Activated CD8-positive, alpha-beta T cell treated with anti-CD3 and anti-CD28 coated beads, Interleukin-2, amount 10 ng/mL, durations not matched to agents 7 days and 5 days (primary cell): ENCODE measurements around the gene SPOPL. TPM values are rescaled to one million over a fixed set of nuclear protein-coding genes. Genes with fewer than 3 reads are reported as not detected.
"Not testable (repeated sequence)": the region's sequence is repeated elsewhere in the genome, so short reads cannot be mapped to it uniquely, and the experiment has no call there.

Experiments used
- ATAC-seq: fragments of 150-1000 bp; cut with Tn5 transposase; one replicate; pipeline ENCODE4 v1.10.0; 2021; ENCODE audit warnings: moderate library complexity
- CTCF ChIA-PET: fragments of 350-600 bp; sonication (Branson Sonifier 250); formaldehyde crosslinking; loops from one replicate; lab custom pipeline; 2021; ENCODE audit warnings: antibody characterized with exemption; lab: Charles Lee
- POLR2A ChIA-PET: fragments of 350-600 bp; sonication (Branson Sonifier 250); formaldehyde crosslinking; loops from one replicate; lab custom pipeline; 2021; ENCODE audit warnings: antibody characterized with exemption; lab: Charles Lee
- DNase-seq: peaks from one replicate; pipeline ENCODE4 v3.0.0-alpha.2; 2020
- H3K27ac Mint-ChIP-seq: one replicate; pipeline ENCODE4 v1.8.0; 2021; ENCODE audit warnings: mild to moderate bottlenecking, mixed read lengths
- H3K27me3 Mint-ChIP-seq: one replicate; pipeline ENCODE4 v1.8.0; 2021; ENCODE audit warnings: low read depth, mixed read lengths
- H3K36me3 Mint-ChIP-seq: one replicate; pipeline ENCODE4 v1.8.0; 2021; ENCODE audit warnings: low read depth, mixed read lengths
- H3K4me1 Mint-ChIP-seq: one replicate; pipeline ENCODE4 v1.8.0; 2021; ENCODE audit warnings: low read depth, mixed read lengths
- H3K4me3 Mint-ChIP-seq: one replicate; pipeline ENCODE4 v1.8.0; 2021; ENCODE audit warnings: mild to moderate bottlenecking, mixed read lengths
- H3K9me3 Mint-ChIP-seq: one replicate; pipeline ENCODE4 v1.8.0; 2022; ENCODE audit warnings: mixed read lengths; ENCODE audit not compliant: insufficient read depth
- total RNA-seq, 2 experiments: library from RNA; stranded (reverse); gene quantifications; one replicate each; pipeline ENCODE4 v1.2.3, GENCODE V29; 2021

Gene SPOPL
- total RNA-seq, 2 experiments from 2014 or later: 13.0 to 15.6 TPM

DNA sequence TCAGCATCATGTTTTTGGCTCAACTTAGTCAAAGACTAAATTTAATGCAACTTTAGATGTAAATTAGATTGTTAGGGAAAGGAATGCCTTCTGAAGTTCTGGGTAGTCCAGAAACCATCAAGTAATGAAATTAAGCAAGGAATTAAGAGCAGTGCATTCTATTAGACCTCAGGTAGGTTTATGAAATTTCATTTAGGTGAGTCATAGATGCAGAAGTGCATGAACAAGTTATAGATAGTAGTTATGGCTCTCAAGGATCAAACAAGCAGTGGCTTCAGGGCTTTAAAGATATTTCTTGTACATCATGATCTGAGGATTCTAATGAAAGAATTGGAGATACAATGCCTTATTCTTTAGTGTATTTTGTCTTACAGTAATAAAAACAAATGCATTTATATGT lies 25.4 kb upstream of the SPOPL start:
- Mint-ChIP-seq H3K27ac (no peak overlapping the region), H3K4me1 (no peaks in the 10 kb centered on the region), H3K9me3 (no peaks in the 10 kb centered on the region), H3K36me3 (no peaks in the 10 kb centered on the region), H3K4me3 (no peak overlapping the region), H3K27me3 (no peaks in the 10 kb centered on the region)
- CTCF ChIA-PET: no interaction called here
- ATAC-seq (no peak), DNase-seq (no peak)
- POLR2A ChIA-PET: no interaction called here

- H3K27ac Mint-ChIP-seq: no peak overlapping the region
- no peak overlapping the region for H3K4me3 Mint-ChIP-seq
- no peaks in the 10 kb centered on the region for H3K36me3 Mint-ChIP-seq
- no peak for DNase-seq
- no peak for ATAC-seq
- no peaks in the 10 kb centered on the region for H3K4me1 Mint-ChIP-seq
- no peaks in the 10 kb centered on the region for H3K9me3 Mint-ChIP-seq
- POLR2A ChIA-PET: no interaction called here
- H3K27me3 Mint-ChIP-seq: no peaks in the 10 kb centered on the region
- CTCF ChIA-PET: interaction anchor here (1.3 kb wide), 1 partner anchor 350 kb away, joined by 4 read pairs; no protein-coding TSS in a partner anchor
These were observed 24.6 kb upstream of the SPOPL start for GRCh38 chr2:138476940-138477339.

DNA sequence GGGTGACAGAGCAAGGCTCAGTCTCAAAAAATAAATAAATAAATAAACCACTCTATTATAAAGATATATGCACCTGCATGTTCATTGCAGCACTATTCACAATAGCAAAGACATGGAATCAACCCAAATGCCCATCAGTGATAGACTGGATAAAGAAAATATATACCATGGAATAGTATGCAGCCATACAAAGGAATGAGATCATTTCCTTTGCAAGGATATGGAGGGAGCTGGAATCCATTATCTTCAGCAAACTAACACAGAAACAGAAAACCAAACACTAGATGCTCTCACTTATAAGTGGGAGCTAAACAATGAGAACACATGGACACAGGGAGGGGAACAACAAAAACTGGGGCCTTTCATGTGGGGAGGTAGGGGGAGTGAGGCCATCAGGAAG lies 18.8 kb upstream of the SPOPL start:
- H3K36me3 Mint-ChIP-seq, H3K27me3 Mint-ChIP-seq, H3K9me3 Mint-ChIP-seq, H3K4me1 Mint-ChIP-seq, H3K4me3 Mint-ChIP-seq, ATAC-seq, DNase-seq, H3K27ac Mint-ChIP-seq, CTCF ChIA-PET: not testable (repeated sequence)
- POLR2A ChIA-PET: interaction anchor here (0.6 kb wide), 1 partner anchor 76 kb away, joined by 3 read pairs; no protein-coding TSS in a partner anchor

DNA sequence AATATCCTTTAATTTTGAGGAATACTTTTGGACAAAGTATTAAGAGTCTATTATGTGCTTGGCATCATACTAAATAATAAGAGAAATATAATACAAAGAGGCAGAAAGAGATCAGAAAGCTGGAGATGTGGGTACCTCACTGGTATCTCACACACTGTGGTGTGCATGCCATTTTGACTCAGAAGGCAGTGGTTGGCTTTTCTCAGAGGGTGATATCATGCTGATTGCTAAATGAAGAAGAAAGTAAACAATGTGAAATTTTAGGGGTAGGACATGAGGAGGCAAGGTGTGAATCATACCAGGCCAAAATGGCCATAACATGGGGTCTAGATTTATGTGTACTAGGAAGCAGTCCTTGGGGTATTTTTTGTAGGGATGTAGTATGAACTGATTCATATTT lies 16.6 kb upstream of the SPOPL start:
- CTCF ChIA-PET: no interaction called here
- Mint-ChIP-seq H3K27ac (no peak overlapping the region), H3K9me3 (no peaks in the 10 kb centered on the region), H3K4me1 (no peaks in the 10 kb centered on the region), H3K36me3 (no peaks in the 10 kb centered on the region), H3K27me3 (no peaks in the 10 kb centered on the region), H3K4me3 (no peak overlapping the region)
- DNase-seq: no peak
- POLR2A ChIA-PET: no interaction called here
- ATAC-seq: no peak

DNA sequence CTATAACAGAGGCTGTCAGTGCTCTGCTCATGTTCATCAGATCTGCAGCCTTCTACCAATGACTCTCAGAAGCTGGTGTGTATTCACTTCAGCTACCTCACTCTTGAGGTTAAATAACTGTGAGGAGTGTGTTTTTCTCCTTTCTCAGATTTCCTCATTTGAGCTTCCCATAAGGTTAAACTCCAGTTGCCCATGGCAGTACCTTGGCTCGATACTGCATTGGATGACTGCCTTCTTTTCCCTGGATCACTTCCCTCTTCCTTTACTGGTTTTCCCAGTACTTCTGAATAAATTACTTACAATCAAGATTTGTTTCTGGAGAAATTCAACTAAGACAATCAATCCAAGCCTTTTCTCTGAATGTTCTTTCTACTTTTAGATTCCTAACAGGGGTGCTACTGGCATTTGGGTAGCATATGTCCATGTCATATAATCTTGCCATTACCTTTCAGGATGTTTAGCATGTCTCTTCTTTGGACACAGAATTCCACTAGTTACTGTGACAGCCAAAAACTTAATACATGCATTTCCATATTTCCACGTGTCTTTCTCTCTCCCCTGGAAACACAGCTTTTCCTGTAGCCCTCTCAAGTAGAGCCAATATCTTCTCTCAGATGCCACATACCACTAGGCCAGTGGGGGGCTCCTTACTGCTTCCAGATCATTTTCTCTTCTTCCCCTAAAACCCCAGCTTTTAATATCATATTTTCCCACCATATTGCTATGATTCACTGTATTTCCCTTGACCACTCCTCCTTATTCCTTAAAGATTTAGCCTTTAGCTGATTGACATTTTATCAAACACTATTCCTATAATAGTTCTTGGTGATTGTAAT lies 15.0 kb upstream of the SPOPL start:
- DNase-seq (no peak), ATAC-seq (no peak)
- ChIA-PET POLR2A (no interaction called here), CTCF (no interaction called here)
- H3K36me3 Mint-ChIP-seq: no peaks in the 10 kb centered on the region
- H3K9me3 Mint-ChIP-seq: no peaks in the 10 kb centered on the region
- H3K4me3 Mint-ChIP-seq: no peak overlapping the region
- H3K4me1 Mint-ChIP-seq: no peaks in the 10 kb centered on the region
- H3K27me3 Mint-ChIP-seq: no peaks in the 10 kb centered on the region
- H3K27ac Mint-ChIP-seq: no peak overlapping the region

GRCh38 chr2:138490673-138491494 lies 10.7 kb upstream of the SPOPL start:
- ATAC-seq: no peak
- POLR2A ChIA-PET: no interaction called here
- no peak overlapping the region for H3K4me3 Mint-ChIP-seq

DNA sequence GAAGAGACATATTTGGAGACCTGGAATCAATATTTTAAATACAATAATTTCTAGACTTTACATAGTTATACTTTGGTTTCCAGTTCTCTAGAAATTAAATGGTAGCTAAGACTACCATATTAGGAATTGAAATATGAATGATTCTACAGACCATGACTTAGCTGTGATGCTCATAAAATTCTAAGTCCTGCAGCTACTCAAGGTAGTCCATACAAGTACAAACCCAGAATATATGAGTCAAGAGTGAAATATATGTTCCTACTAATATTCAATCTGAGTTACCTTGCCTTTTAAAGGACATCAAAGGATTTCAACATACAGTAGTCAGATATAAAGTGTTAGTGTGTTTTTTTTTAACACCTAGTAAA lies 10.1 kb upstream of the SPOPL start:
- H3K36me3 Mint-ChIP-seq: no peaks in the 10 kb centered on the region
- CTCF ChIA-PET: no interaction called here
- POLR2A ChIA-PET: no interaction called here
- H3K9me3 Mint-ChIP-seq: no peaks in the 10 kb centered on the region
- no peak for ATAC-seq
- H3K27ac Mint-ChIP-seq: no peak overlapping the region
- H3K4me1 Mint-ChIP-seq: no peaks in the 10 kb centered on the region
- no peaks in the 10 kb centered on the region for H3K27me3 Mint-ChIP-seq
- no peak for DNase-seq
- no peak overlapping the region for H3K4me3 Mint-ChIP-seq

More at GRCh38 chr2:138490673-138491494, 10.7 kb upstream of the SPOPL start:
- no peaks in the 10 kb centered on the region for H3K4me1 Mint-ChIP-seq
- no peak for DNase-seq
- no peaks in the 10 kb centered on the region for H3K36me3 Mint-ChIP-seq
- no peaks in the 10 kb centered on the region for H3K27me3 Mint-ChIP-seq
- no peaks in the 10 kb centered on the region for H3K9me3 Mint-ChIP-seq
- CTCF ChIA-PET: no interaction called here
- no peak overlapping the region for H3K27ac Mint-ChIP-seq

GRCh38 chr2:138492160-138492559 lies 9.4 kb upstream of the SPOPL start:
- DNase-seq: no peak
- Mint-ChIP-seq H3K27me3 (no peaks in the 10 kb centered on the region), H3K4me1 (no peaks in the 10 kb centered on the region), H3K36me3 (no peaks in the 10 kb centered on the region), H3K4me3 (no peak overlapping the region), H3K9me3 (no peaks in the 10 kb centered on the region), H3K27ac (no peak overlapping the region)
- ChIA-PET POLR2A (no interaction called here), CTCF (no interaction called here)
- no peak for ATAC-seq

DNA sequence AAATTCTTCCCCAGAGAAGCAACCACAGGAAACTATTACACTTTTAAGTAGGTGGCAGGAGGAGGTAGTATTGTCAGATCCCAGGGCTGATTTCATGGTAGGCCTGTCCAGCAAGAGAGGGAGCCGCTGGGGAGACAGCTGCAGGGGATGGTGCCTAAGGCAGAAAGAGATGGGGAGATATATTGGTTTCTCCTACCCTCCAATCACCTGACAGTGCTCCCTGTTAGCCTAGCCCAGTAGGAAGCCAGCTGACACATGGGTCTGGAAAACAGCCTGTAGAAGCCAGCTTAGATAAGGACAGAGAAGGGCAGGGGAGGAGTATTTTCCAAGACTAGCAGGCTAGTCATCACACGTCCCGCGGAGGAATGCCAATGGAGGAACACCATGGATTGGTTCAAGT lies 8.2 kb upstream of the SPOPL start:
- H3K4me1 Mint-ChIP-seq: no peaks in the 10 kb centered on the region
- ChIA-PET CTCF (no interaction called here), POLR2A (no interaction called here)
- no peaks in the 10 kb centered on the region for H3K36me3 Mint-ChIP-seq
- H3K27me3 Mint-ChIP-seq: no peaks in the 10 kb centered on the region
- no peak overlapping the region for H3K27ac Mint-ChIP-seq
- H3K4me3 Mint-ChIP-seq: no peak overlapping the region
- no peaks in the 10 kb centered on the region for H3K9me3 Mint-ChIP-seq
- no peak for DNase-seq
- no peak for ATAC-seq

DNA sequence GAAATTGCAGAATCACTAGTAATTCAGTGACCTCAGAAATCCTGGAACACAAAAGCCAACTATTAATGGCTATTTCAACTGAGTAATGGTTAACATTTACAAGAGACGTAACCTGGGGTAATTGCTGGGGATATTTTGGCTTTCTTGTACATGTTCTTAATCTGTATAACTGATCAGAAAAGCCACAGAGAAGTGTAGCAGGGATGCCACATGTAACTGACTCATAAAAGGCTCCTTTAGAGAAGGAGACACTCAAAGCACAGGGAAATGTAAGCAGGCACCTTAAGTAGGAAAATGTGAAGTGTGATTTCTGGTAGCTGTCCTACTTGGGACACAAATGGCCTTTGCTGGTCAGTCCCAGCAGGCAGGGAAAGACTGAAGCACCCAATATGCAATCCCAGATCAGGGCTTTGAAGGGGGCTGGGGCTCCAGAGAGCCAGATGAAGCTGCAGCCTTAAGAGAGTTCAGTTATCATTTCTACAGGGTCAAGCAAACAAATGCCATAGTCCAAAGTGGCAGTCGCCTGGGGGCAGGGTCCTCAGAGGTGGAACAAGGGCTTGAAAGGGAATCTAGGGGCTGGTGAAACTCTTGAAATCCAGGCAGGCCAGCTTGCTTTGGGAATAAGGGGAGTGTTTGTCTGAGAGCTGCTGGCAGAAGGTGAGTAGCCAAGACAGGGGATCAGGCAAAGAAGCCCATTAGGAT lies 7.2 kb upstream of the SPOPL start:
- H3K4me1 Mint-ChIP-seq: no peaks in the 10 kb centered on the region
- no peak overlapping the region for H3K27ac Mint-ChIP-seq
- ATAC-seq (no peak), DNase-seq (no peak)
- H3K4me3 Mint-ChIP-seq: no peak overlapping the region
- H3K36me3 Mint-ChIP-seq: no peaks in the 10 kb centered on the region
- H3K27me3 Mint-ChIP-seq: no peaks in the 10 kb centered on the region
- no peaks in the 10 kb centered on the region for H3K9me3 Mint-ChIP-seq
- CTCF ChIA-PET: no interaction called here
- POLR2A ChIA-PET: no interaction called here

DNA sequence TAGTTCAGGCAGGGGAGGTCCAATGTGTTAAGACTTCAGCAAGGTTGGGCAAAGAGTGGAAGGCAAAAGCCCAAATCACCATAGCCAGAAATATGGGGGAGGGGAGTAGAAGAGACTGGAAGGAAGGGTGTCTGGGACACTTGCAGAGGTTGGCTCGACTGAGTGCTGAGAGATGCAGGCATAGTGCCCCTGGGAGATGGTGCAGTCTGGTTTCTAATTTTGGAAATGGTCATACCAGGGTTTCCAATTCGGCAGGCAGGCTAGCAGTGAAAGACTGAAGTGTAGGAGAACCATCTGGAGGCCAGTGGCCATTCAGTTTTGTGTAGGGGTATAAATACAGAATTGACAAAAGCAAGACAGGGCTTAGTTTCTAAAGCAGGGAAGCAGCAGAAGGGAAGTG lies 6.2 kb upstream of the SPOPL start:
- DNase-seq (no peak), ATAC-seq (no peak)
- no peaks in the 10 kb centered on the region for H3K27me3 Mint-ChIP-seq
- ChIA-PET POLR2A (no interaction called here), CTCF (no interaction called here)
- H3K4me1 Mint-ChIP-seq: no peaks in the 10 kb centered on the region
- no peak overlapping the region for H3K27ac Mint-ChIP-seq
- H3K36me3 Mint-ChIP-seq: no peaks in the 10 kb centered on the region
- no peak overlapping the region for H3K4me3 Mint-ChIP-seq
- no peaks in the 10 kb centered on the region for H3K9me3 Mint-ChIP-seq
